Stimulated activated CD8-positive, alpha-beta memory T cell treated with anti-CD3 and anti-CD28 coated beads, Interleukin-7, amount 100 ng/mL, for 4 hours (primary cell): ENCODE measurements around the gene MYL2.

Experiments
- DNase-seq, 2 donors: peaks; one replicate each; pipeline ENCODE4 v3.0.0-alpha.2; 2020; ENCODE audit warnings: low read depth in 2 of 2

MYL2 gene

GRCh38 chr12:110896559-110896958 is 23.8 kb downstream of the MYL2 start:
- DNase-seq: no peak

- DNase-seq: no peak
Measured at GRCh38 chr12:110893956-110894355, 26.4 kb downstream of the MYL2 start.

- DNase-seq: no peak
Measured at GRCh38 chr12:110889361-110889760, 31.0 kb downstream of the MYL2 start.

GRCh38 chr12:110888256-110888991 is 32.0 kb downstream of the MYL2 start:
- no peak for DNase-seq

- DNase-seq: no peak
Measured at GRCh38 chr12:110885152-110885840, 35.1 kb downstream of the MYL2 start.

- no peak for DNase-seq
Measured at GRCh38 chr12:110883251-110883650, 37.1 kb downstream of the MYL2 start.

- no peak for DNase-seq
Measured at GRCh38 chr12:110880651-110881050, 39.7 kb downstream of the MYL2 start.

- no peak for DNase-seq
Measured at GRCh38 chr12:110874781-110875180, 45.6 kb downstream of the MYL2 start.

GRCh38 chr12:110874351-110874750 is 46.0 kb downstream of the MYL2 start:
- DNase-seq: no peak

GRCh38 chr12:110872100-110872499 is 48.3 kb downstream of the MYL2 start:
- no peak for DNase-seq

- DNase-seq: no peak
Measured at GRCh38 chr12:110869803-110870202, 50.6 kb downstream of the MYL2 start.

GRCh38 chr12:110869026-110869425 is 51.4 kb downstream of the MYL2 start:
- DNase-seq: no peak

GRCh38 chr12:110865521-110865920 is 54.9 kb downstream of the MYL2 start:
- no peak for DNase-seq

GRCh38 chr12:110863161-110863560 is 57.2 kb downstream of the MYL2 start:
- no peak for DNase-seq

GRCh38 chr12:110862329-110862728 is 58.0 kb downstream of the MYL2 start:
- no peak for DNase-seq

GRCh38 chr12:110861729-110862128 is 58.6 kb downstream of the MYL2 start:
- no peak for DNase-seq
